ENCODE results near the gene DPH2.
A peak's percentile ranks its signal among the peaks of the same experiment; 100 is the strongest.

The DPH2 gene

DNA sequence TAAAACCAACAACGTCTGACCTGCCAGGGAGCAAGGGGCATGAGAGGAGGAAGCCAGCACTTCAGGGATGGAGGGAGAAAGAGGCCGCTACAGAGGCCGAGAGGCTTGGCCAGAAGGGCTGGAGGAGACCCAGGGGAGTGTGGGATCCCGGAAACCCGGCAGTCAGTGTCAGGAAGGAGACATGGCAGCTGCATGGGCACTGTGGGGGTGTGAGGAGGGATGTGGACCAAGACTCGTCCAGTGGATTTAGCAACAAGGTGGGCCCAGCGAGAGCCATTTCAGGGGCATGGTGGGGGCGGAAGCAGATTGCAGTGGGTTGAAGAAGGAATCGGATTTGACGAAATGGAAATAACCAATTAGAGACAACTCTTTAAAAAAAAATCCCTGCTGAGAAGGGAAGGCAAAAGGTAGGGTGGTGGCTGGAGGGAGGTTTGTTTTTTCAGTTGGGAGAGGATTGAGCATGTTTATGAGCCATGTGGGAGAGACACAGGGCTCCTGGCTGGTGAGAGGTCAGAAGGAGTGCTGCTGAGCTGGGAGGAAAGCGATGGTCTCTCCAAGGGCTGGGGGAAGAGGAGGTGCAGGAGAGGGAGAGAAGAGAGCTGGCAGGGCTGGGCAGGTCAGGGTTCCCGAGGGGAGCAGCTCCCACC is 13.6 kb downstream of the DPH2 start:
- no peak for DNase-seq (ENCODE audit: low spot score)

DNA sequence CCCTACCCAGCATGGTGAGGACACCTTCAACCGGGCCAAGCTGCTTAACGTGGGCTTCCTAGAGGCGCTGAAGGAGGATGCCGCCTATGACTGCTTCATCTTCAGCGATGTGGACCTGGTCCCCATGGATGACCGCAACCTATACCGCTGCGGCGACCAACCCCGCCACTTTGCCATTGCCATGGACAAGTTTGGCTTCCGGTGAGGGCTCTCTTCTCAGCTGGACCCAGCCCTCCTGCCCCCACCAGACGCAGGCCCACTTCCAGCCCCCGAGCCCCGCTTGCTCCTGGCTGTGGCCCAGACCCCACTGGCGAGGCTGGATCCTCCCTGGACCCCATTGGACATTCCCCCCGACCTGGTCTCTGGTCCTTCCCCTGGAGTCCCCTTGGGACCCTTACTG is 15.0 kb downstream of the DPH2 start:
- DNase-seq (ENCODE audit: low spot score) = no peak

DNA sequence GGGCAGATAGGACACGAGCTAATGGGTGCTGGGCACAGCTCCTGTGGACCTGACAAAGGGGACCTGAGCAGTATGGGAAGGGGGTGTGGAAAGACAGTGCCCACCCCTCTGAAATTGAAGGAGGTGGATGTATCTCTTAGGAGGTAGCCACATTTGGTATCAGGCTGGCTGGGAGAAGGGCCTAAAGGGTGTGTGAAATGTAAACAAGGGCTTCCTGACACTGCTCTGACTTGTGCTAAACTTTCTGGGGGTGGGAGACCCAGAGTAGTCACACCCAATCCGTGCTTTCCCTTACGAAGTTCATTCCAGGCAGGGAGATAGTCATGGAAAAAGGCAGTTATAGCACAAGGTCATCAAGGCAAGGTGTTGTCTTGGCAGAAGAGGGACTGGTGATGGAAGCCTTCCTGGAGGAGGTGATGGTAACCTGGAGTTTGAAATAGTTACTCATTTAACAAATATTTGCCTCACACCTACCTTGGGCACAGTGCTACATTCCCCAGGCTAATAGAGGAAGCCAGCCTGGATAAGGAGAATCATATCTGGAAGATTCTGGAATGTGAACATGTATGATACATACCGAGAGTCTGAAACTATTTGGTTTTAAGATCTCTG is 16.3 kb downstream of the DPH2 start:
- DNase-seq (ENCODE audit: low spot score) = no peak

DNA sequence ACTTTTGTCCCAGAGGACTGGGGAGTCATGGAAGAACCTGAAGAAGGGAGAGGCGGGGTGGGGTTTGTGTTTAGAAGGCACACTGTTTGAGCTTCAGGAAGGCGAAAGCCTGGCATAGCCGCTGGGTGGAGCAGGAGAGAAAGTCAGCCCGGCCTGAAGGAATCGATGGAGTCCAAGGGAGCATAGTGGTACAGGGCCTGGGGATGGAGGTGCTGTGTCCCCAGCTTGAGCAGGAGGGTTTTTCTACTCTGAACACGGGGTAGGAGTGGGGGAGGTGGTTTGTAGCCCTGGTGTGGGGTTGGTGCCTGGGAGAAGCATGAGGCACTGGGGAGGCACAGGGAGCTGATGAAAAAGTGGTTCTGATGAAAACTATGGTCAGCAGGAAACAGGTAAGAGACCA is 16.9 kb downstream of the DPH2 start:
- no peak for DNase-seq (ENCODE audit: low spot score)

- DNase-seq (ENCODE audit: low spot score) = no peak
Measured at GRCh38 chr1:43987159-43987902, 17.5 kb downstream of the DPH2 start.

DNA sequence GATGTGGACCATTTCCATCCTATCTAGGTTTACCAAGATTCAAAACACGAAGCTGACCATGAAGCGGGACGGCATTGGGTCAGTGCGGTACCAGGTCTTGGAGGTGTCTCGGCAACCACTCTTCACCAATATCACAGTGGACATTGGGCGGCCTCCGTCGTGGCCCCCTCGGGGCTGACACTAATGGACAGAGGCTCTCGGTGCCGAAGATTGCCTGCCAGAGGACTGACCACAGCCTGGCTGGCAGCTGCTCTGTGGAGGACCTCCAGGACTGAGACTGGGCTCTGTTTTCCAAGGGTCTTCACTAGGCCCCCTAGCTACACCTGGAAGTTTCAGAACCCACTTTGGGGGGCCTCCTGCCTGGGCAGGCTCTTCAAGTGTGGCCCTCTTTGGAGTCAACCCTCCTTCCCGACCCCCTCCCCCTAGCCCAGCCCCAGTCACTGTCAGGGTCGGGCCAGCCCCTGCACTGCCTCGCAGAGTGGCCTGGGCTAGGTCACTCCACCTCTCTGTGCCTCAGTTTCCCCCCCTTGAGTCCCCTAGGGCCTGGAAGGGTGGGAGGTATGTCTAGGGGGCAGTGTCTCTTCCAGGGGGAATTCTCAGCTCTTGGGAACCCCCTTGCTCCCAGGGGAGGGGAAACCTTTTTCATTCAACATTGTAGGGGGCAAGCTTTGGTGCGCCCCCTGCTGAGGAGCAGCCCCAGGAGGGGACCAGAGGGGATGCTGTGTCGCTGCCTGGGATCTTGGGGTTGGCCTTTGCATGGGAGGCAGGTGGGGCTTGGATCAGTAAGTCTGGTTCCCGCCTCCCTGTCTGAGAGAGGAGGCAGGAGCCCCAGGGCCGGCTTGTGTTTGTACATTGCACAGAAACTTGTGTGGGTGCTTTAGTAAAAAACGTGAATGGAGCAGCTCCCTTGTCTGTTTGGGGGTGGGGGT is 20.7 kb downstream of the DPH2 start:
- DNase-seq (ENCODE audit: low spot score) = no peak

DNA sequence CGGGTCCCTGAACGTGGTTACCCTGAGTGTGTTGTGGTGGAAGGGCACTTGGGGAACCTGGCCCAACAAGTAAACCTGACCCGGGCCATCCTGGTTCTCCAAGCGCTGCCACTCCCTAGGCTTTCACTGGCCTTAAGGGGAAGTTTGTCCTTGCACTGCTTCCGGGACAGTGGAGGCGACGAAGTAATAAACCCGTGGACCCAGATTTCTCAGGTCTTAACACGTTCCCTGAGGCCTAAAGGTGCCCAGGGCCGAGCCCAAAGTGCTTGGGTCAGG is 21.3 kb downstream of the DPH2 start:
- DNase-seq (ENCODE audit: low spot score) = no peak

DNA sequence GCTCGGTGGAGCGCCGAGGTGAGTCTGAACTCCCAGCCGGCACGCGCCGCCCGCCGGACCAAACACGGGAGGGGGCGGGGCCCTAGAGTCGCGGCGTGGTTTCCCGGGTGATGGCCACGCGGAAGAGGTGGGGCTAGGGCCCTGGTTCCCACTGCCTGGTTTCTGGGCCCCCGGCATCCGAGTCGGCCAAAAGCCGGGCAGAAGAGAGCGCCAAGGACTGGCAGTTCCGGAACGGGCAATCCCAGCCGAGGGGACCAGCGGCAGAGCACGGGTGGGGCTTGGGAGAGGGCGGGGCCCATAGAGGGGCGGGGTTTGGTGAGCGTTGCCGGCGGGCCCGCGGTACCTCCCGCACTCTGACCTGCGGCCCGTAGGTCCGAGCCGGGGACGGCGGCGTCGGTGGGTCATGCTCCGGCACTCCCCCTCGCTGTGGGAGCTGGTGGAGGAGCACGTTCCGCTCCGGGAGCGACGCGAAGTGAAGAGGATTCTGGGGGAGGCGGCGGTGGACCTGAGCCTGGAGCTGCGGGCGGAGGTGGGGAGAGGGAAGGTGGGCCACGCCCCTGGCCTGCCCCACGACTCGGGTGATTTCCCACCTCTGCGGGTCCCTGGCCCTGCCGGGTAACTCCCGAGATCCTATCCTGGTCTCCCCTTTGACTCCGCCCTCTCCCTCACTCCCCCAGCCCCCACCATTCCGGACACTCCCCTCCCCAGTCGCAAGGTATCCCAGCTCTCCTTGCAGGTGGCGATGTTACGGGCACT is 21.8 kb downstream of the DPH2 start, which contains the start of gene CCDC24:
Gene CCDC24 (plus strand): TSS at position 124 of the 756 bp plus-strand sequence. CDS start 280 bp downstream, at position 404.
- DNase-seq (ENCODE audit: low spot score) = peak; percentile 84

DNA sequence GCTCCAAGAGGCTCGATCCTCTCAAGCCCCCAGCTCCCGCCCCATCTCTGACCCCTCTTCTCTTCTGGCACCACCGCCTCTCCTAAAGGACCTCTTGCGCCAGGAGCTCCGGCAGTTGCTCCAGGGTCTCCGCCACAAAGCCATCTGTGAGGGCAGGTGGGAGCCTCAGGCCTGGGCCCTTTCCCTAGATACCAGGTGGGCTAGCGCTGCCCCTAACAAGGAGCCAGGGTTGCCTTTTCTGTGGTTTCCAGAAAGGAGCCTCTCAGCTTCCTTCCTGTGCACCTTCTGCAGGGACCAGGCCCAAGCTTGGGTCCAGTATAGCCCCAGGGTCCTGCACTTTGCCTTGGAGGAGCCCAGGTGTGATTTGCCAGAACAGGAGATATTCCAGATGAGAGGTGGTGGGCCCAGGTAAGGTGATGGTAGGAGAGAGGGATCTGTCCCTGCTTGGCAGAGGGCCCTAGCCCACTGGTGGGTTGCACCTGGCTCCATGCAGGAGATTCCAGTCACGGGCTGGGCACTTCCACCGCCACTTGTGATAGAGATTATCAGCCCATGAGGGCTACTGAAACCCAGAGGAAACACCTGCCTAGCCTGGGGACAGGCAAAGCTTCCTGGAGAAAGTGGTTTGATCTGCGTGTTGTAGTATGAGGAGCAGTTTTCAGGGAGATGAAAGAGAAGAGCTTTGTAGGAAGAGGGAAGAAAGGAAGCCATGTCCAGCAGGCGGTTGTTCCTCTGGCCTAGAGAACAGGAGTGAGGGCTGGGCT is 22.6 kb downstream of the DPH2 start:
- DNase-seq (ENCODE audit: low spot score) = no peak

DNA sequence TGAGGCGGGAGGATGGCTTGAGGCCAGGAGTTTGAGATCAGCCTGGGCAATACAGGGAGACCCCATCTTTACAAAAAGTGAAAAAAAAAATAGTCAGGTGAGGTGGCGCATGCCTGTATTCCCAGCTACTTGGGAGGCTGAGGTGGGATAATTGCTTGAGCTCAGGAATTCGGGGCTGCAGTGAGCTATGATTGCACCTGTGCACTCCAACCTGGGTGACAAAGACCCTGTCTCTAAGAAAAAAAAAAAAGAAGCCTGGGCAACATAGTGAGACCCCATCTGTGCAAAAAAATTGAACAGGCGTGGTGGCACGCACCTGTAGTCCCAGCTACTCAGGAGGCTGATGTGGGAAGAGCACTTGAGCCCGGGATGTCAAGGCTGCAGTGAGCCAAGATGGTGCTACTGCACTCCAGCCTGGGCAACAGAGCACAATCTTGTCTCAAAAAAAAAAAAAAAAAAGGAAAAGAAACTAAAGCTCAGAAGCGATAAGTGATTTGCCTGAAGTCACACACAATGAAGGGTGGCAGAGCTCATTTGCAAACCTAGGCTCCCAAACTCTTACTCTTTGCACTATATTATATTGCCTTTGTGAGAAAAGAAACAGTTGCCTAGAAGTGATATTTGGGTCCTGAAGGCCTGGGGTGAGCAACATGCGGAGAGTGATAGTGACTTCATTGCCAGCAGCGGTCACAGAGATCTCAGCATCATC is 23.6 kb downstream of the DPH2 start:
- DNase-seq (ENCODE audit: low spot score) = no peak

DNA sequence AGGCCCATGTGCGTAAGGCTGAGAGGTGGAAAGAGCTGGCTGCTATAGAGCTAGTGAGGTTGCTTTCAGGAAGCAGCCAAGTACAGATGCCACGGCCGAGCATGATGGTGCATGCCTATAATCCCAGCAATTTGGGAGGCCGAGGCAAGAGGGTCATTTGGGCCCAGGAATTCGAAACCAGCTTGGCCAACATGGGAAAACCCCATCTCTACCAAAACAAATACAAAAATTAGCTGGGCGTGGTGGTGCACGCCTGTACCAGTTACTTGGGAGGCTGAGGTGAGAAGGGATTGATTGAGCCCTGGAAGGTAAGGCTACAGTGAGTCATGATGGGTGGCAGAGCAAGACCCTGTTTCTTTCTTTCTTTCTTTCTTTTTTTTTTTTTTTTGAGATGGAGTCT is 24.3 kb downstream of the DPH2 start:
- no peak for DNase-seq (ENCODE audit: low spot score)

GRCh38 chr1:43994794-43995790 is 25.3 kb downstream of the DPH2 start:
- DNase-seq (ENCODE audit: low spot score) = no peak

- no peak for DNase-seq (ENCODE audit: low spot score)
Measured at GRCh38 chr1:43995984-43996732, 26.3 kb downstream of the DPH2 start.

- no peak for DNase-seq (ENCODE audit: low spot score)
Measured at GRCh38 chr1:43996733-43997115, 26.9 kb downstream of the DPH2 start.

DNA sequence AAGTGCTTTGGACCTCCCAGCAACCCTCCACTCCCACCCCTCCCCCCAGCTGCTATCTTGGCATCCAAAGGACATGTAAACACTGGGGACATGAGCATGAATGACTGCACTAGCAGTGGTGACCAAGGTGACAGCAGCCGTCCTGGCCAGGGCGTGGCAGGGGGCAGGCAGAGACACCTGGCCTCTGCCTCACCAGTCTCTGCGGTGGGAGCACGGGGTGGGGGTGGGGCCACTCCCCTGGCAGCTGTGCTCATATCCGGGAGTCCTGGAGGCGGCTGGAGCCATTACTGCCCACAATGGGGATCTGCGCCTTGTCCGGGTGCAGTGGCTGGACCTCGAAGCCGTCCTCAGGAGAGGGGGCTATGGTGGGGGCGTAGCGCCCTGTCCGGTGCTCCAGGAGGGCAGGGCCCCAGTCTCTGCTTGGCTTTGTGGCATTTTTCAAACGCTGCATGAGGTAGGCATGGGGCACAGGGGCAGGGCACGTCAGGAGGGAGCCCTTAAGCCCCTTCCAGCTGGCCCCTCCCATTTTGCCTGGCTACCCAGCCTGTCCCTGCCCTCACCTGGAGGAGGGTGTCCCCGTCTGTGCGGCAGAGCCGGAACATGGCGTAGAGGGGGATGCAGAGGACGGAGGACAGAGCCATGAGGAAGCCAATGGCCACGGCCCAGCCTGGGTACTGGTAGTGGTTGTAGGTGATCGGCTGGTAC is 27.6 kb downstream of the DPH2 start:
- no peak for DNase-seq (ENCODE audit: low spot score)

- no peak for DNase-seq (ENCODE audit: low spot score)
Measured at GRCh38 chr1:43998000-43998378, 28.2 kb downstream of the DPH2 start.

GRCh38 chr1:43999455-43999854 is 29.6 kb downstream of the DPH2 start:
- no peak for DNase-seq (ENCODE audit: low spot score)

Measured in LoVo (cell line).